SK-N-SH treated with all-trans-retinoic acid at 6 μM for 48 hours (cell line): ENCODE data around the gene NEURL1.

Experiments
- ARNTL ChIP-seq: fragments of 450-650 bp; formaldehyde crosslinking; IDR thresholded peaks from 2 replicates; pipeline ENCODE4 v1.5.0; 2020; ENCODE audit warnings: low read depth, mild to moderate bottlenecking, moderate library complexity, borderline replicate concordance
- BACH2 ChIP-seq: fragments of 250-450 bp; sonication (Bioruptor Pico); IDR thresholded peaks from 2 replicates; pipeline ENCODE4 v1.9.0; 2021; ENCODE audit warnings: mild to moderate bottlenecking, borderline replicate concordance
- CSDC2 ChIP-seq: fragments of 250-450 bp; sonication (Bioruptor Pico); IDR thresholded peaks from 2 replicates; pipeline ENCODE4 v1.5.0; 2020; ENCODE audit warnings: mild to moderate bottlenecking, moderate library complexity
- GLIS3 ChIP-seq: fragments of 250-450 bp; sonication (Bioruptor Pico); IDR thresholded peaks from 2 replicates; pipeline ENCODE4 v1.5.0; 2020; ENCODE audit warnings: mild to moderate bottlenecking, moderate library complexity
- ISL1 ChIP-seq: fragments of 250-450 bp; sonication (Bioruptor Pico); IDR thresholded peaks from 2 replicates; pipeline ENCODE4 v2.1.2; 2022; ENCODE audit warnings: mild to moderate bottlenecking, moderate library complexity
- OSR1 ChIP-seq: fragments of 250-450 bp; sonication (Bioruptor Pico); IDR thresholded peaks from 2 replicates; pipeline ENCODE4 v1.8.0; 2022; ENCODE audit warnings: moderate library complexity, mild to moderate bottlenecking, inconsistent platforms
- ZNF565 ChIP-seq: fragments of 450-650 bp; formaldehyde crosslinking; conservative IDR thresholded peaks from 2 replicates; pipeline ENCODE4 v1.5.0; 2020; ENCODE audit warnings: low read depth, mild to moderate bottlenecking, moderate library complexity
- ZNF8 ChIP-seq: fragments of 450-650 bp; formaldehyde crosslinking; IDR thresholded peaks from 2 replicates; pipeline ENCODE4 v1.5.0; 2020; ENCODE audit warnings: mild to moderate bottlenecking, moderate library complexity
- TF ChIP-seq, protein P1 (sequence below): fragments of 250-450 bp; sonication (Bioruptor Pico); IDR thresholded peaks from 2 replicates; pipeline ENCODE4 v1.8.0; 2020; ENCODE audit warnings: mild to moderate bottlenecking, moderate library complexity, borderline replicate concordance
- TF ChIP-seq, protein P2 (sequence below): fragments of 250-450 bp; sonication (Bioruptor Pico); IDR thresholded peaks from 2 replicates; pipeline ENCODE4 v1.8.0; 2021; ENCODE audit warnings: low read depth, mild to moderate bottlenecking, moderate library complexity, borderline replicate concordance
- TF ChIP-seq, protein P3 (sequence below): fragments of 250-450 bp; sonication (Bioruptor Pico); IDR thresholded peaks from 2 replicates; pipeline ENCODE4 v1.5.1; 2020; ENCODE audit warnings: low read depth, mild to moderate bottlenecking, moderate library complexity
- TF ChIP-seq, protein P4 (sequence below): fragments of 250-450 bp; sonication (Bioruptor Pico); IDR thresholded peaks from 2 replicates; pipeline ENCODE4 v1.5.1; 2021; ENCODE audit warnings: mild to moderate bottlenecking, moderate library complexity

DNA sequence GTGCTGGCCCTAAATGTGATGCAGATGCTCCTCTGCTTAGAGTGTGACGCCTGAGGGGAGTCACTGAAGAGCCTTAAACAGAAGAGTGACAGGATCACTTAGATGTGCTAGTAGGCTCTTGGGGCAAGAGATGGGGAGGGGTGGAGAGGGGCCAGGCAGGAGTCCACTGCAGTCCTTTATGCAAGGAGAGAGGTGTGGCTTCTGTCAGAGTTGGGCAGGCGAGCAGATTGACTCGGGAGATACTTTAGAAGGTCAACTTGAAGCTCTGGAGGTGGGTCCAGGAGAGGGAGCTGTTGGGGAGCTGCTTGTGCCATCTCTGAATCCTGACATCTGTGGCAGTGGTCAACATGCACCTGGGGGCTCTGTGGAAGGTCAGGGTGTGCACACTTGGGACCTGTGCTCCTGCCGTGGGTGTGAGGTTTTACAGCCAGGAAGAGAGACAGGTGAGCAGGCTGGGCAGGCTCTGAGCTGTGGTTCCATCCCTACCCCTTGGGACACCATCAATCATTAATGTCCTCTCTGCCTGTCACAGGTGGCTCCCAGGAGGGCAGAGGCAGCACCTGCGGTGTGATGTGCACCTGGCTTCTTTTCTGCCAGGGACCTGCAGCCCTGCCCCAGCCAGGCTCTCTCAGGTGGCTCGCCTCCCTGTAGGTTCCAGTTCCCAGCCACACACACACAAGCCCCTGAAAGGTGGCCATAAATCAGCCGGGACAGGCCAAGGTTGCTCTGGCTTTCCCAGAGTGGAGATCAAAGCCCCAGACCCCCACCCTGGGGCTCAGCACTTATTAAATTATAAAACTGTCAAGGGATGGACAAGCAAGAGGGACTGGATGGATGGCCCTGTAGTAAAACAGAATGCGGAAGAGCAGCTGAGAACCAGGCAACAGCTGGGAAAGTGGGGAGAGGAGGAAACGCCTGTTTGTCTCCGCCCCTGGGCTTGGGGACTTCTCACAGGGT is 14.0 kb downstream of the NEURL1 start:
- TF ChIP-seq, protein P1, sequence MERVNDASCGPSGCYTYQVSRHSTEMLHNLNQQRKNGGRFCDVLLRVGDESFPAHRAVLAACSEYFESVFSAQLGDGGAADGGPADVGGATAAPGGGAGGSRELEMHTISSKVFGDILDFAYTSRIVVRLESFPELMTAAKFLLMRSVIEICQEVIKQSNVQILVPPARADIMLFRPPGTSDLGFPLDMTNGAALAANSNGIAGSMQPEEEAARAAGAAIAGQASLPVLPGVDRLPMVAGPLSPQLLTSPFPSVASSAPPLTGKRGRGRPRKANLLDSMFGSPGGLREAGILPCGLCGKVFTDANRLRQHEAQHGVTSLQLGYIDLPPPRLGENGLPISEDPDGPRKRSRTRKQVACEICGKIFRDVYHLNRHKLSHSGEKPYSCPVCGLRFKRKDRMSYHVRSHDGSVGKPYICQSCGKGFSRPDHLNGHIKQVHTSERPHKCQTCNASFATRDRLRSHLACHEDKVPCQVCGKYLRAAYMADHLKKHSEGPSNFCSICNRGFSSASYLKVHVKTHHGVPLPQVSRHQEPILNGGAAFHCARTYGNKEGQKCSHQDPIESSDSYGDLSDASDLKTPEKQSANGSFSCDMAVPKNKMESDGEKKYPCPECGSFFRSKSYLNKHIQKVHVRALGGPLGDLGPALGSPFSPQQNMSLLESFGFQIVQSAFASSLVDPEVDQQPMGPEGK (CRISPR knock-in tag) = no peak
- TF ChIP-seq, protein P2, sequence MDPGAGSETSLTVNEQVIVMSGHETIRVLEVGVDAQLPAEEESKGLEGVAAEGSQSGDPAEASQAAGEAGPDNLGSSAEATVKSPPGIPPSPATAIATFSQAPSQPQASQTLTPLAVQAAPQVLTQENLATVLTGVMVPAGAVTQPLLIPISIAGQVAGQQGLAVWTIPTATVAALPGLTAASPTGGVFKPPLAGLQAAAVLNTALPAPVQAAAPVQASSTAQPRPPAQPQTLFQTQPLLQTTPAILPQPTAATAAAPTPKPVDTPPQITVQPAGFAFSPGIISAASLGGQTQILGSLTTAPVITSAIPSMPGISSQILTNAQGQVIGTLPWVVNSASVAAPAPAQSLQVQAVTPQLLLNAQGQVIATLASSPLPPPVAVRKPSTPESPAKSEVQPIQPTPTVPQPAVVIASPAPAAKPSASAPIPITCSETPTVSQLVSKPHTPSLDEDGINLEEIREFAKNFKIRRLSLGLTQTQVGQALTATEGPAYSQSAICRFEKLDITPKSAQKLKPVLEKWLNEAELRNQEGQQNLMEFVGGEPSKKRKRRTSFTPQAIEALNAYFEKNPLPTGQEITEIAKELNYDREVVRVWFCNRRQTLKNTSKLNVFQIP (CRISPR knock-in tag) = no peak
- no peak for TF ChIP-seq OSR1 (CRISPR knock-in tag)
- TF ChIP-seq GLIS3 (CRISPR knock-in tag) = no peak
- TF ChIP-seq BACH2 (CRISPR knock-in tag) = no peak
- TF ChIP-seq ARNTL = no peak
- TF ChIP-seq, protein P3, sequence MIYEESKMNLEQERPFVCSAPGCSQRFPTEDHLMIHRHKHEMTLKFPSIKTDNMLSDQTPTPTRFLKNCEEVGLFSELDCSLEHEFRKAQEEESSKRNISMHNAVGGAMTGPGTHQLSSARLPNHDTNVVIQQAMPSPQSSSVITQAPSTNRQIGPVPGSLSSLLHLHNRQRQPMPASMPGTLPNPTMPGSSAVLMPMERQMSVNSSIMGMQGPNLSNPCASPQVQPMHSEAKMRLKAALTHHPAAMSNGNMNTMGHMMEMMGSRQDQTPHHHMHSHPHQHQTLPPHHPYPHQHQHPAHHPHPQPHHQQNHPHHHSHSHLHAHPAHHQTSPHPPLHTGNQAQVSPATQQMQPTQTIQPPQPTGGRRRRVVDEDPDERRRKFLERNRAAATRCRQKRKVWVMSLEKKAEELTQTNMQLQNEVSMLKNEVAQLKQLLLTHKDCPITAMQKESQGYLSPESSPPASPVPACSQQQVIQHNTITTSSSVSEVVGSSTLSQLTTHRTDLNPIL = no peak
- TF ChIP-seq ISL1 (CRISPR knock-in tag) = no peak
- TF ChIP-seq ZNF8 (CRISPR knock-in tag) = no peak
- TF ChIP-seq, protein P4, sequence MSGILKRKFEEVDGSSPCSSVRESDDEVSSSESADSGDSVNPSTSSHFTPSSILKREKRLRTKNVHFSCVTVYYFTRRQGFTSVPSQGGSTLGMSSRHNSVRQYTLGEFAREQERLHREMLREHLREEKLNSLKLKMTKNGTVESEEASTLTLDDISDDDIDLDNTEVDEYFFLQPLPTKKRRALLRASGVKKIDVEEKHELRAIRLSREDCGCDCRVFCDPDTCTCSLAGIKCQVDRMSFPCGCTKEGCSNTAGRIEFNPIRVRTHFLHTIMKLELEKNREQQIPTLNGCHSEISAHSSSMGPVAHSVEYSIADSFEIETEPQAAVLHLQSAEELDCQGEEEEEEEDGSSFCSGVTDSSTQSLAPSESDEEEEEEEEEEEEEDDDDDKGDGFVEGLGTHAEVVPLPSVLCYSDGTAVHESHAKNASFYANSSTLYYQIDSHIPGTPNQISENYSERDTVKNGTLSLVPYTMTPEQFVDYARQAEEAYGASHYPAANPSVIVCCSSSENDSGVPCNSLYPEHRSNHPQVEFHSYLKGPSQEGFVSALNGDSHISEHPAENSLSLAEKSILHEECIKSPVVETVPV (CRISPR knock-in tag) = no peak
- TF ChIP-seq ZNF565 = no peak
- TF ChIP-seq CSDC2 (CRISPR knock-in tag) = no peak
